B cell (primary cell): ENCODE measurements around the gene MPC1. TPM values are rescaled to one million over a fixed set of nuclear protein-coding genes. Genes with fewer than 3 reads are reported as not detected.

Experiments
- ATAC-seq: fragments of 200-7000 bp; cut with Tn5 transposase; one replicate; pipeline ENCODE4 v1.10.0; 2021; ENCODE audit warnings: low read depth, mild to moderate bottlenecking, moderate number of reproducible peaks, moderate library complexity
- CTCF ChIA-PET: fragments of 350-600 bp; sonication (Branson Sonifier 250); formaldehyde crosslinking; loops from one replicate; lab custom pipeline; 2021; ENCODE audit warnings: antibody characterized with exemption, inconsistent platforms; lab: Charles Lee
- POLR2A ChIA-PET: fragments of 350-600 bp; sonication (Branson Sonifier 250); formaldehyde crosslinking; loops from one replicate; lab custom pipeline; 2021; ENCODE audit warnings: antibody characterized with exemption; lab: Charles Lee
- DNase-seq: peaks from one replicate; pipeline ENCODE4 v3.0.0; 2013
- H2AFZ ChIP-seq: 2 replicates; pipeline ENCODE4 v1.6.1; 2012; ENCODE audit warnings: mild to moderate bottlenecking, low read depth, low read length; ENCODE audit not compliant: insufficient read depth, poor library complexity, severe bottlenecking
- H3K27ac ChIP-seq, 2 donors: 1 replicate in 1 of 2; 2 replicates in 1 of 2; pipeline ENCODE4 v1.5.1; 2012 to 2013; ENCODE audit warnings: low read length in 2 of 2, mild to moderate bottlenecking in 2 of 2, moderate library complexity in 1 of 2
- H3K27me3 ChIP-seq, 4 experiments: fragments of 200-600 bp in 1 of 4; sonication (generic) in 1 of 4; replicated peaks in 1 of 4; 1 replicate in 2 of 4; 2 replicates in 2 of 4; pipeline versions ENCODE4 v1.6.1 to v1.7.0; 2013 to 2016; ENCODE audit warnings: low read length in 3 of 4, mild to moderate bottlenecking in 2 of 4, mixed read lengths in 1 of 4, moderate library complexity in 1 of 4; ENCODE audit not compliant: insufficient read depth in 4 of 4, control insufficient read depth in 3 of 4; ENCODE audit errors: control extremely low read depth in 1 of 4
- H3K36me3 ChIP-seq, 2 experiments: replicated peaks in 1 of 2; 1 replicate in 1 of 2; 2 replicates in 1 of 2; pipeline versions ENCODE4 v1.6.1 to v1.7.1; 2013; ENCODE audit warnings: low read length in 1 of 2; ENCODE audit not compliant: insufficient read depth in 2 of 2, control insufficient read depth in 1 of 2; ENCODE audit errors: control extremely low read depth in 1 of 2, extremely low read depth in 1 of 2
- H3K4me1 ChIP-seq, 2 donors: fragments of 200-600 bp in 1 of 2; sonication (generic) in 1 of 2; 1 replicate in 1 of 2; 2 replicates in 1 of 2; pipeline versions ENCODE4 v1.5.1 to v1.6.1; 2013 to 2017; ENCODE audit warnings: low read length in 2 of 2; ENCODE audit not compliant: control insufficient read depth in 2 of 2, insufficient read depth in 2 of 2
- H3K4me2 ChIP-seq: replicated peaks from 2 replicates; pipeline ENCODE3; 2012; ENCODE audit warnings: mild to moderate bottlenecking, low read depth, low read length; ENCODE audit not compliant: poor library complexity, severe bottlenecking
- H3K4me3 ChIP-seq, 5 experiments: fragments of 200-600 bp in 1 of 5; sonication (generic) in 1 of 5; 1 replicate in 3 of 5; 2 replicates in 2 of 5; pipeline versions ENCODE4 v1.5.1 to v1.7.0; 2011 to 2016; ENCODE audit warnings: low read length in 4 of 5, mild to moderate bottlenecking in 4 of 5, low read depth in 2 of 5, control low read depth in 1 of 5, moderate library complexity in 1 of 5; ENCODE audit not compliant: insufficient read depth in 1 of 5; ENCODE audit errors: control extremely low read depth in 1 of 5, extremely low read depth in 1 of 5
- H3K79me2 ChIP-seq: fragments of 200-600 bp; sonication (generic); one replicate; pipeline ENCODE4 v1.6.0; 2016; ENCODE audit warnings: low read length; ENCODE audit not compliant: control insufficient read depth, insufficient read depth
- H3K9ac ChIP-seq: fragments of 200-600 bp; sonication (generic); 2 replicates; pipeline ENCODE4 v1.6.1; 2017; ENCODE audit warnings: mild to moderate bottlenecking, low read length, moderate library complexity
- H3K9me3 ChIP-seq, 3 donors: one replicate each; pipeline versions ENCODE4 v1.6.1 to v1.7.1; 2013; ENCODE audit warnings: low read length in 2 of 3; ENCODE audit not compliant: control insufficient read depth in 2 of 3, insufficient read depth in 1 of 3; ENCODE audit errors: control extremely low read depth in 1 of 3
- H4K20me1 ChIP-seq: 2 replicates; pipeline ENCODE4 v1.6.0; 2012; ENCODE audit warnings: mild to moderate bottlenecking, low read length; ENCODE audit not compliant: insufficient read depth, control insufficient read depth, poor library complexity, severe bottlenecking
- H3K27ac Mint-ChIP-seq: one replicate; pipeline ENCODE4 v1.8.0; 2021; ENCODE audit warnings: mixed read lengths
- H3K27me3 Mint-ChIP-seq: one replicate; pipeline ENCODE4 v1.8.0; 2021; ENCODE audit warnings: mixed read lengths
- H3K4me1 Mint-ChIP-seq: one replicate; pipeline ENCODE4 v1.8.0; 2021; ENCODE audit warnings: mixed read lengths
- H3K4me3 Mint-ChIP-seq: one replicate; pipeline ENCODE4 v1.8.0; 2021; ENCODE audit warnings: mixed read lengths
- H3K9me3 Mint-ChIP-seq: one replicate; pipeline ENCODE4 v1.8.0; 2022; ENCODE audit warnings: mixed read lengths; ENCODE audit not compliant: insufficient read depth
- EZH2 ChIP-seq: IDR thresholded peaks from 2 replicates; pipeline ENCODE4 v1.6.1; 2012; ENCODE audit warnings: borderline replicate concordance, low read depth, mild to moderate bottlenecking, moderate library complexity, low read length; ENCODE audit not compliant: insufficient read depth, poor library complexity, severe bottlenecking
- WGBS: methylation state at CpG from one replicate; pipeline ENCODE4 v1.1.5; 2013; ENCODE audit warnings: missing lambda C conversion rate; ENCODE audit not compliant: insufficient coverage; 5-methylcytosine and 5-hydroxymethylcytosine counted together
- intact Hi-C: fragments of 100-400 bp; cut with micrococcal nuclease; formaldehyde crosslinking; loops from one replicate; pipeline ENCODE4 v1.10.0; 2022
- polyA plus RNA-seq: library from polyadenylated mRNA; depleted of rRNA; stranded (reverse); fragments of >200 nt; gene quantifications from 2 replicates; pipeline ENCODE4 v1.2.3, GENCODE V29; 2012
- total RNA-seq, 2 donors: library from RNA; stranded (reverse); fragments of 120-200 nt in 1 of 2; gene quantifications; 1 replicate in 1 of 2; 2 replicates in 1 of 2; pipeline versions ENCODE4 v1.2.3 to v1.2.4, GENCODE V29; 2013 to 2022
- TF ChIP-seq, protein P1 (sequence below): fragments of 200-600 bp; IDR thresholded peaks from one replicate; pipeline ENCODE4 v1.8.0; 2022; ENCODE audit warnings: antibody characterized with exemption, mild to moderate bottlenecking

The MPC1 gene
- total and polyA plus RNA-seq, 2 donors (not counting 1 experiment from before 2014, with no cell fraction given) = 19.8 to 23.9 TPM

DNA sequence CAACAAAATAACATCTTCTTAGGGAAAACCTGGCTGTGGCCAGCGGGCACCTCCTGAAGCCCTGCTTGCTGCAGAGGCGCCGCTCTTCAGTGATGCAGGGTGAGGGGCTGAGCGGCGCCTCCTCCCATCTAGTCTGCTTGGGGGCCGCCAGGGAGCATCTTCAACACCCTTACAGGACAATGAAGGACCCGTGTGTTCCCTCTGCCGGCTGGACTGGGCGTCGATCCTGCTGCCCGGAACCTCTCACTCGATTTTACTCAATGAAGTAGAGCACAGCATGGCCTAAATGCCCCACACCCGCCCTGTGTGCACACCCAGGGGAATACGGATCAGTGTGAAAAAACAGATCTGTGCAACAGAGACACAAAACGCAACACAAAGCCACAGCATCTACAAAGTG lies 28.5 kb upstream of the MPC1 start:
- H3K36me3 ChIP-seq = no peaks in the 10 kb centered on the region
- H3K4me3 Mint-ChIP-seq = no peak overlapping the region

DNA sequence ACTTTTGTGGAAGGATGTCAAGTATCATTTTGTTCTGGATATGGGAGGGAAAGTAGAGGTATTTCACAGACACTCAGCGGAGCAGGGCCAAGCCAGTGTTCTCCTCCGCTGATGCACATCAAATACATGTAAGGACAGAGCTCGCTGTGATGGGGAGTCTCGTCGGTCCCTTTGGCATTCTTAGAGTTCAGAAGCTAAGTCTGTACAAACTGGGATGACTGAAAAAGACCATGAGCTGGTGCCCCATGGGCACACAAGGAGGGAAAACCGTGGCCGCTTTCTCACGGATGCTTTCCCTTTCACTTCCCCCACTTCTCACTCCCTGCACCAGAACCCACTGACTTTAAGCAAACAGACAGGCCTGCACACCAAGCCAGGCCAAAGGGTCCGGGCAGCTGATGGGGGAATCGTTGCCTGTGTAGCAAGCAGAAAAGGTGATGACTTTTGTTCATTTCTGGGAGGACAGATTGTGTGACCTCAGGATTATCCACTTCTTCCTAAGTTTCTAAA lies 27.7 kb upstream of the MPC1 start:
- ChIA-PET CTCF (interaction anchor here (0.6 to 1.7 kb wide), 3 partner anchors 10 to 879 kb away, joined by 6 to 8 read pairs (median 7); no protein-coding TSS in a partner anchor), POLR2A (interaction anchor here (0.6 kb wide), 1 partner anchor 477 kb away, joined by 5 read pairs; no protein-coding TSS in a partner anchor)
- H3K79me2 ChIP-seq = no peaks in the 10 kb centered on the region
- Mint-ChIP-seq H3K27me3 (peaks cover 3% of the 10 kb centered on the region), H3K27ac (no peak overlapping the region), H3K4me3 (peak overlapping the region; percentile 35), H3K9me3 (no peaks in the 10 kb centered on the region), H3K4me1 (peaks cover 12% of the 10 kb centered on the region)
- no peak overlapping the region for H2AFZ ChIP-seq
- no peak overlapping the region for H3K27ac ChIP-seq
- ATAC-seq (no peak), DNase-seq (peak; percentile 22)
- no peak for TF ChIP-seq EZH2
- TF ChIP-seq, protein P1, sequence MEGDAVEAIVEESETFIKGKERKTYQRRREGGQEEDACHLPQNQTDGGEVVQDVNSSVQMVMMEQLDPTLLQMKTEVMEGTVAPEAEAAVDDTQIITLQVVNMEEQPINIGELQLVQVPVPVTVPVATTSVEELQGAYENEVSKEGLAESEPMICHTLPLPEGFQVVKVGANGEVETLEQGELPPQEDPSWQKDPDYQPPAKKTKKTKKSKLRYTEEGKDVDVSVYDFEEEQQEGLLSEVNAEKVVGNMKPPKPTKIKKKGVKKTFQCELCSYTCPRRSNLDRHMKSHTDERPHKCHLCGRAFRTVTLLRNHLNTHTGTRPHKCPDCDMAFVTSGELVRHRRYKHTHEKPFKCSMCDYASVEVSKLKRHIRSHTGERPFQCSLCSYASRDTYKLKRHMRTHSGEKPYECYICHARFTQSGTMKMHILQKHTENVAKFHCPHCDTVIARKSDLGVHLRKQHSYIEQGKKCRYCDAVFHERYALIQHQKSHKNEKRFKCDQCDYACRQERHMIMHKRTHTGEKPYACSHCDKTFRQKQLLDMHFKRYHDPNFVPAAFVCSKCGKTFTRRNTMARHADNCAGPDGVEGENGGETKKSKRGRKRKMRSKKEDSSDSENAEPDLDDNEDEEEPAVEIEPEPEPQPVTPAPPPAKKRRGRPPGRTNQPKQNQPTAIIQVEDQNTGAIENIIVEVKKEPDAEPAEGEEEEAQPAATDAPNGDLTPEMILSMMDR = no peak
- no peaks in the 10 kb centered on the region for H4K20me1 ChIP-seq
- H3K36me3 ChIP-seq = no peaks in the 10 kb centered on the region
- H3K4me2 ChIP-seq = peak overlapping the region; percentile 29
- intact Hi-C loops = no loop called here
- no peaks in the 10 kb centered on the region for H3K27me3 ChIP-seq
- WGBS = 50% methylated on average over 6 of the region's 10 CpGs
- peak overlapping the region; percentile 31 for H3K9ac ChIP-seq
- H3K9me3 ChIP-seq = no peaks in the 10 kb centered on the region
- H3K4me1 ChIP-seq = peaks cover 0 to 8% of the 10 kb centered on the region in 2 donors
- peak overlapping the region in 1 of 5 experiments; percentile 12 for H3K4me3 ChIP-seq

More for the DNA sequence above, 28.5 kb upstream of the MPC1 start:
- Histone ChIP-seq H4K20me1 (no peaks in the 10 kb centered on the region), H3K4me1 (peaks cover 0 to 8% of the 10 kb centered on the region in 2 donors), H3K4me2 (no peak overlapping the region), H3K79me2 (no peaks in the 10 kb centered on the region), H2AFZ (no peak overlapping the region), H3K4me3 (no peak overlapping the region), H3K9ac (no peak overlapping the region), H3K9me3 (peaks cover 0 to 5% (median 0%) of the 10 kb centered on the region in 3 donors), H3K27ac (no peak overlapping the region), H3K27me3 (no peaks in the 10 kb centered on the region)
- peaks cover 5% of the 10 kb centered on the region for H3K9me3 Mint-ChIP-seq
- CTCF ChIA-PET = interaction anchor here (1.3 to 1.7 kb wide), 2 partner anchors 98 to 135 kb away, joined by 3 to 6 read pairs; no protein-coding TSS in a partner anchor
- peaks cover 12% of the 10 kb centered on the region for H3K4me1 Mint-ChIP-seq
- POLR2A ChIA-PET = no interaction called here
- 95% methylated on average over 15 of the region's 15 CpGs for WGBS
- ATAC-seq = no peak
- no peaks in the 10 kb centered on the region for H3K27me3 Mint-ChIP-seq
- TF ChIP-seq, protein P1 = no peak
- no peak for TF ChIP-seq EZH2
- DNase-seq = no peak
- intact Hi-C loops = no loop called here
- H3K27ac Mint-ChIP-seq = no peak overlapping the region
